Measurements from ENCODE around the gene PAPPA2.

DNA sequence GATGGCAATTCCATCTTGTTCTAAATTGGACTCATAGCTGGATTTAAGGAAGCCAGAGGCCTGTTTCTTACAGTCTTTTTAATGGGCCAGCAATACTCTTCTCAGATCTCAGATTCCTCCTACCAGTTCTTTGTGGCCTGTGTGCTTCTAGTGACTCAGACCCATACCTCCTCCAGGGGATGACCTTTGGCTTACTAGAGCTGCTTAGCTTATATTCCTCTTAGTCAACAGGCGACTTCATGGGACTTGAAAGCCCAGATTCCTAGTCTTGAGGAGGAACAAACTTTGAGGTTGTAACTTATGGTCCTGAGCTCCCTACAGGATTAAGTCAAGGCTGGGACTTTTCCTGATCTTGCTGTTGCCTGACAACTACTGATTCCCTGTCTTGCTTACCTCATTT lies 12.4 kb upstream of the PAPPA2 start:
- TF ChIP-seq, protein P1, sequence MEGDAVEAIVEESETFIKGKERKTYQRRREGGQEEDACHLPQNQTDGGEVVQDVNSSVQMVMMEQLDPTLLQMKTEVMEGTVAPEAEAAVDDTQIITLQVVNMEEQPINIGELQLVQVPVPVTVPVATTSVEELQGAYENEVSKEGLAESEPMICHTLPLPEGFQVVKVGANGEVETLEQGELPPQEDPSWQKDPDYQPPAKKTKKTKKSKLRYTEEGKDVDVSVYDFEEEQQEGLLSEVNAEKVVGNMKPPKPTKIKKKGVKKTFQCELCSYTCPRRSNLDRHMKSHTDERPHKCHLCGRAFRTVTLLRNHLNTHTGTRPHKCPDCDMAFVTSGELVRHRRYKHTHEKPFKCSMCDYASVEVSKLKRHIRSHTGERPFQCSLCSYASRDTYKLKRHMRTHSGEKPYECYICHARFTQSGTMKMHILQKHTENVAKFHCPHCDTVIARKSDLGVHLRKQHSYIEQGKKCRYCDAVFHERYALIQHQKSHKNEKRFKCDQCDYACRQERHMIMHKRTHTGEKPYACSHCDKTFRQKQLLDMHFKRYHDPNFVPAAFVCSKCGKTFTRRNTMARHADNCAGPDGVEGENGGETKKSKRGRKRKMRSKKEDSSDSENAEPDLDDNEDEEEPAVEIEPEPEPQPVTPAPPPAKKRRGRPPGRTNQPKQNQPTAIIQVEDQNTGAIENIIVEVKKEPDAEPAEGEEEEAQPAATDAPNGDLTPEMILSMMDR (IDR thresholded peaks at IDR 0.05), result no peak
- TF ChIP-seq EP300 (IDR thresholded peaks at IDR 0.05), result no peak
- TF ChIP-seq POLR2A (IDR thresholded peaks at IDR 0.05), result no peak
